Esophagus muscularis mucosa (tissue), 4 donors: Measurements from ENCODE around the gene RPAP3. TPM values are rescaled to one million over a fixed set of nuclear protein-coding genes. Genes with fewer than 3 reads are reported as not detected.
"Not testable (repeated sequence)": the region's sequence is repeated elsewhere in the genome, so short reads cannot be mapped to it uniquely, and the experiment has no call there.

Experiments
- DNase-seq: peaks from one replicate; pipeline ENCODE4 v3.0.0-alpha.2; 2017; ENCODE audit errors: extremely low spot score
- H3K27ac ChIP-seq, 4 donors: fragments of 200-600 bp; sonication (generic); replicated peaks in 1 of 4; 1 replicate in 3 of 4; 2 replicates in 1 of 4; pipeline ENCODE4 v1.5.1; 2016 to 2019; ENCODE audit warnings: mild to moderate bottlenecking in 1 of 4
- H3K27me3 ChIP-seq, 4 donors: fragments of 200-600 bp; sonication (generic); one replicate each; pipeline versions ENCODE4 v1.5.1 to v1.6.0; 2016 to 2019
- H3K36me3 ChIP-seq, 4 donors: fragments of 200-600 bp; sonication (generic); one replicate each; pipeline ENCODE4 v1.5.1; 2016 to 2019
- H3K4me1 ChIP-seq, 4 donors: fragments of 200-600 bp; sonication (generic); one replicate each; pipeline ENCODE4 v1.5.1; 2016 to 2019
- H3K4me3 ChIP-seq, 4 donors: fragments of 200-600 bp; sonication (generic); 1 replicate in 2 of 4; 2 replicates in 2 of 4; pipeline ENCODE4 v1.5.1; 2016 to 2019; ENCODE audit warnings: mild to moderate bottlenecking in 4 of 4, moderate library complexity in 1 of 4
- H3K9me3 ChIP-seq, 4 donors: fragments of 200-600 bp; sonication (generic); 1 replicate in 3 of 4; 2 replicates in 1 of 4; pipeline ENCODE4 v1.5.1; 2016 to 2019
- CTCF ChIP-seq, 3 experiments: fragments of 200-600 bp in 2 of 3; fragments of 450-650 bp in 1 of 3; sonication (generic) in 2 of 3; IDR thresholded peaks; one replicate each; pipeline ENCODE4 v1.5.1; 2017 to 2019; ENCODE audit warnings: antibody characterized with exemption in 3 of 3, mild to moderate bottlenecking in 2 of 3, moderate library complexity in 1 of 3
- EP300 ChIP-seq: sonication (generic); formaldehyde crosslinking; IDR thresholded peaks from one replicate; pipeline ENCODE4 v1.6.1; 2017; ENCODE audit warnings: antibody characterized with exemption
- POLR2A ChIP-seq: fragments of 450-650 bp; IDR thresholded peaks from one replicate; pipeline ENCODE4 v1.6.1; 2017; ENCODE audit warnings: antibody characterized with exemption, moderate library complexity, mild to moderate bottlenecking, low read depth
- POLR2AphosphoS5 ChIP-seq, 2 donors: sonication (generic); formaldehyde crosslinking; IDR thresholded peaks; one replicate each; pipeline ENCODE4 v1.6.1; 2017; ENCODE audit warnings: antibody characterized with exemption in 2 of 2
- WGBS: methylation state at CpG from one replicate; pipeline ENCODE4 v1.1.5; 2018; 5-methylcytosine and 5-hydroxymethylcytosine counted together
- intact Hi-C: fragments of 100-400 bp; cut with DNase I; formaldehyde crosslinking; loops from one replicate; pipeline ENCODE4 v1.15.1; 2023
- total RNA-seq, 4 donors: library from RNA; depleted of rRNA; stranded (reverse); fragments of >200 nt; gene quantifications; one replicate each; pipeline versions ENCODE4 v1.1.0 to v1.2.1, GENCODE V29; 2016

RPAP3 gene
- total RNA-seq, 4 donors from 2014 or later = 10.3 to 17.9 (median 13.5) TPM

- Histone ChIP-seq H3K27me3 (no peaks in the 10 kb centered on the region), H3K9me3 (no peaks in the 10 kb centered on the region), H3K36me3 (peaks cover 21 to 51% (median 26%) of the 10 kb centered on the region in 4 donors), H3K4me1 (no peaks in the 10 kb centered on the region), H3K4me3 (no peak overlapping the region), H3K27ac (no peak overlapping the region)
- DNase-seq = no peak
- intact Hi-C loops = no loop called here
- WGBS = 97% methylated on average over 2 of the region's 2 CpGs
- no peak for TF ChIP-seq CTCF (IDR thresholded peaks at IDR 0.05)
- no peak for TF ChIP-seq POLR2A
- TF ChIP-seq POLR2AphosphoS5 (IDR thresholded peaks at IDR 0.05) = no peak
These were observed 16.6 kb downstream of the RPAP3 start for GRCh38 chr12:47689215-47689614.

GRCh38 chr12:47687636-47688035 is 18.2 kb downstream of the RPAP3 start:
- Histone ChIP-seq H3K36me3 (peaks cover 13 to 48% (median 16%) of the 10 kb centered on the region in 4 donors), H3K27me3 (no peaks in the 10 kb centered on the region), H3K4me1 (no peaks in the 10 kb centered on the region), H3K27ac (no peak overlapping the region), H3K4me3 (no peak overlapping the region), H3K9me3 (no peaks in the 10 kb centered on the region)
- no peak for TF ChIP-seq CTCF (IDR thresholded peaks at IDR 0.05)
- TF ChIP-seq POLR2A = no peak
- TF ChIP-seq POLR2AphosphoS5 (IDR thresholded peaks at IDR 0.05) = no peak
- TF ChIP-seq EP300 = no peak
- intact Hi-C loops = no loop called here
- DNase-seq = no peak
- 91% methylated on average over 3 of the region's 3 CpGs for WGBS

- Histone ChIP-seq H3K27me3 (no peaks in the 10 kb centered on the region), H3K36me3 (peaks cover 5 to 41% (median 11%) of the 10 kb centered on the region in 4 donors), H3K4me3 (no peak overlapping the region), H3K4me1 (no peaks in the 10 kb centered on the region), H3K9me3 (no peaks in the 10 kb centered on the region), H3K27ac (no peak overlapping the region)
- 72% methylated on average over 4 of the region's 4 CpGs for WGBS
- TF ChIP-seq EP300 = no peak
- peak; percentile 26 to 50 (median 40) for TF ChIP-seq CTCF (IDR thresholded peaks at IDR 0.05)
- intact Hi-C loops = no loop called here
- DNase-seq = no peak
These were observed 19.1 kb downstream of the RPAP3 start for GRCh38 chr12:47686645-47687240.

GRCh38 chr12:47679785-47680184 is 26.0 kb downstream of the RPAP3 start:
- DNase-seq = no peak
- 96% methylated on average over 2 of the region's 2 CpGs for WGBS
- TF ChIP-seq POLR2A (no peak), POLR2AphosphoS5 (IDR thresholded peaks at IDR 0.05) (no peak), CTCF (IDR thresholded peaks at IDR 0.05) (no peak), EP300 (no peak)
- H3K4me1 ChIP-seq = no peaks in the 10 kb centered on the region
- H3K36me3 ChIP-seq = peaks cover 10 to 46% (median 24%) of the 10 kb centered on the region in 4 donors
- intact Hi-C loops = no loop called here
- no peak overlapping the region for H3K4me3 ChIP-seq
- no peak overlapping the region for H3K27ac ChIP-seq
- no peaks in the 10 kb centered on the region for H3K9me3 ChIP-seq
- no peaks in the 10 kb centered on the region for H3K27me3 ChIP-seq

GRCh38 chr12:47672068-47672467 is 33.8 kb downstream of the RPAP3 start:
- intact Hi-C loops = no loop called here
- H3K27ac ChIP-seq = no peak overlapping the region
- TF ChIP-seq CTCF (IDR thresholded peaks at IDR 0.05) (no peak), POLR2A (no peak), POLR2AphosphoS5 (IDR thresholded peaks at IDR 0.05) (no peak)
- DNase-seq = no peak
- 94% methylated on average over 2 of the region's 2 CpGs for WGBS
- no peak overlapping the region for H3K4me3 ChIP-seq
- H3K4me1 ChIP-seq = no peaks in the 10 kb centered on the region
- no peaks in the 10 kb centered on the region for H3K9me3 ChIP-seq
- H3K27me3 ChIP-seq = no peaks in the 10 kb centered on the region
- H3K36me3 ChIP-seq = peaks cover 14 to 78% (median 41%) of the 10 kb centered on the region in 4 donors

GRCh38 chr12:47667935-47668334 is 37.9 kb downstream of the RPAP3 start:
- peaks cover 34 to 80% (median 46%) of the 10 kb centered on the region in 4 donors for H3K36me3 ChIP-seq
- H3K4me3 ChIP-seq, intact Hi-C loops, H3K4me1 ChIP-seq, H3K9me3 ChIP-seq, DNase-seq, H3K27me3 ChIP-seq, H3K27ac ChIP-seq: not testable (repeated sequence)
- 94% methylated on average over 6 of the region's 6 CpGs for WGBS
